ENCODE results near the gene SVBP.

GRCh38 chr1:42817440-42817767 lies 207 bp upstream of the SVBP start:
- TF ChIP-seq, protein P1, sequence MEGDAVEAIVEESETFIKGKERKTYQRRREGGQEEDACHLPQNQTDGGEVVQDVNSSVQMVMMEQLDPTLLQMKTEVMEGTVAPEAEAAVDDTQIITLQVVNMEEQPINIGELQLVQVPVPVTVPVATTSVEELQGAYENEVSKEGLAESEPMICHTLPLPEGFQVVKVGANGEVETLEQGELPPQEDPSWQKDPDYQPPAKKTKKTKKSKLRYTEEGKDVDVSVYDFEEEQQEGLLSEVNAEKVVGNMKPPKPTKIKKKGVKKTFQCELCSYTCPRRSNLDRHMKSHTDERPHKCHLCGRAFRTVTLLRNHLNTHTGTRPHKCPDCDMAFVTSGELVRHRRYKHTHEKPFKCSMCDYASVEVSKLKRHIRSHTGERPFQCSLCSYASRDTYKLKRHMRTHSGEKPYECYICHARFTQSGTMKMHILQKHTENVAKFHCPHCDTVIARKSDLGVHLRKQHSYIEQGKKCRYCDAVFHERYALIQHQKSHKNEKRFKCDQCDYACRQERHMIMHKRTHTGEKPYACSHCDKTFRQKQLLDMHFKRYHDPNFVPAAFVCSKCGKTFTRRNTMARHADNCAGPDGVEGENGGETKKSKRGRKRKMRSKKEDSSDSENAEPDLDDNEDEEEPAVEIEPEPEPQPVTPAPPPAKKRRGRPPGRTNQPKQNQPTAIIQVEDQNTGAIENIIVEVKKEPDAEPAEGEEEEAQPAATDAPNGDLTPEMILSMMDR (IDR thresholded peaks at IDR 0.05) = no peak
- TF ChIP-seq EP300 (IDR thresholded peaks at IDR 0.05) = no peak
